ENCODE data around the gene SLC4A11.
"Not testable (repeated sequence)": the region's sequence is repeated elsewhere in the genome, so short reads cannot be mapped to it uniquely, and the experiment has no call there.

SLC4A11 gene

GRCh38 chr20:3222635-3223600 is 16.1 kb downstream of the SLC4A11 start:
- ATAC-seq (ENCODE audit: low read depth): no peak
- no peak for TF ChIP-seq CTCF (IDR thresholded peaks at IDR 0.05; ENCODE audit: poor library complexity, severe bottlenecking)
- Histone ChIP-seq H3K27me3 (ENCODE audit: insufficient read depth, poor library complexity, severe bottlenecking) (no peaks in the 10 kb centered on the region), H3K9me3 (ENCODE audit: severe bottlenecking) (no peaks in the 10 kb centered on the region), H3K36me3 (ENCODE audit: low read depth) (peaks cover 24% of the 10 kb centered on the region), H3K4me1 (ENCODE audit: insufficient read depth, poor library complexity, severe bottlenecking) (peaks cover 20% of the 10 kb centered on the region), H3K27ac (ENCODE audit: poor library complexity, severe bottlenecking) (peak overlapping the region; percentile 41), H3K4me3 (ENCODE audit: severe bottlenecking) (no peak overlapping the region)
- peak; percentile 62 for DNase-seq (ENCODE audit: low spot score)

GRCh38 chr20:3221398-3222226 is 17.4 kb downstream of the SLC4A11 start:
- H3K4me3 ChIP-seq (ENCODE audit: severe bottlenecking): no peak overlapping the region
- H3K27ac ChIP-seq (ENCODE audit: poor library complexity, severe bottlenecking): peak overlapping the region; percentile 41
- peak; percentile 66 for DNase-seq (ENCODE audit: low spot score)
- H3K36me3 ChIP-seq (ENCODE audit: low read depth): peaks cover 29% of the 10 kb centered on the region
- H3K9me3 ChIP-seq (ENCODE audit: severe bottlenecking): no peaks in the 10 kb centered on the region
- H3K4me1 ChIP-seq (ENCODE audit: insufficient read depth, poor library complexity, severe bottlenecking): peaks cover 20% of the 10 kb centered on the region
- ATAC-seq (ENCODE audit: low read depth): peak; percentile 60
- TF ChIP-seq CTCF (IDR thresholded peaks at IDR 0.05; ENCODE audit: poor library complexity, severe bottlenecking): no peak
- H3K27me3 ChIP-seq (ENCODE audit: insufficient read depth, poor library complexity, severe bottlenecking): no peaks in the 10 kb centered on the region

GRCh38 chr20:3218307-3218988 is 20.5 kb downstream of the SLC4A11 start:
- peak; percentile 71 for DNase-seq (ENCODE audit: low spot score)
- peaks cover 13% of the 10 kb centered on the region for H3K4me1 ChIP-seq (ENCODE audit: insufficient read depth, poor library complexity, severe bottlenecking)
- TF ChIP-seq CTCF (IDR thresholded peaks at IDR 0.05; ENCODE audit: poor library complexity, severe bottlenecking): peak; percentile 98
- peak; percentile 60 for ATAC-seq (ENCODE audit: low read depth)
- H3K27me3 ChIP-seq (ENCODE audit: insufficient read depth, poor library complexity, severe bottlenecking): no peaks in the 10 kb centered on the region
- H3K4me3 ChIP-seq (ENCODE audit: severe bottlenecking): no peak overlapping the region
- peaks cover 52% of the 10 kb centered on the region for H3K36me3 ChIP-seq (ENCODE audit: low read depth)
- H3K9me3 ChIP-seq (ENCODE audit: severe bottlenecking): no peaks in the 10 kb centered on the region
- no peak overlapping the region for H3K27ac ChIP-seq (ENCODE audit: poor library complexity, severe bottlenecking)

GRCh38 chr20:3215359-3215917 is 23.6 kb downstream of the SLC4A11 start:
- H3K4me1 ChIP-seq (ENCODE audit: insufficient read depth, poor library complexity, severe bottlenecking); DNase-seq (ENCODE audit: low spot score); H3K9me3 ChIP-seq (ENCODE audit: severe bottlenecking); ATAC-seq (ENCODE audit: low read depth); H3K27me3 ChIP-seq (ENCODE audit: insufficient read depth, poor library complexity, severe bottlenecking); H3K4me3 ChIP-seq (ENCODE audit: severe bottlenecking); H3K27ac ChIP-seq (ENCODE audit: poor library complexity, severe bottlenecking): not testable (repeated sequence)
- H3K36me3 ChIP-seq (ENCODE audit: low read depth): peaks cover 50% of the 10 kb centered on the region

- no peaks in the 10 kb centered on the region for H3K9me3 ChIP-seq (ENCODE audit: severe bottlenecking)
- no peak overlapping the region for H3K27ac ChIP-seq (ENCODE audit: poor library complexity, severe bottlenecking)
- peaks cover 38% of the 10 kb centered on the region for H3K36me3 ChIP-seq (ENCODE audit: low read depth)
- no peak for TF ChIP-seq CTCF (IDR thresholded peaks at IDR 0.05; ENCODE audit: poor library complexity, severe bottlenecking)
- ATAC-seq (ENCODE audit: low read depth) (no peak), DNase-seq (ENCODE audit: low spot score) (no peak)
- H3K4me1 ChIP-seq (ENCODE audit: insufficient read depth, poor library complexity, severe bottlenecking): no peaks in the 10 kb centered on the region
- no peak overlapping the region for H3K4me3 ChIP-seq (ENCODE audit: severe bottlenecking)
- H3K27me3 ChIP-seq (ENCODE audit: insufficient read depth, poor library complexity, severe bottlenecking): no peaks in the 10 kb centered on the region
These were observed 25.8 kb downstream of the SLC4A11 start for GRCh38 chr20:3213226-3213625.

Measured in RWPE2 (cell line).